HepG2 (cell line): ENCODE data around the gene SLC48A1. TPM values are rescaled to one million over a fixed set of nuclear protein-coding genes. Genes with fewer than 3 reads are reported as not detected.

Experiments used
- ASH2L ChIP-seq: fragments of 300-600, 200-600 bp; sonication (generic); IDR thresholded peaks from 2 replicates; pipeline ENCODE4 v1.7.0; 2017; ENCODE audit warnings: low read depth, mild to moderate bottlenecking, moderate library complexity, mixed read lengths, low read length; ENCODE audit not compliant: insufficient read length
- ATF6 ChIP-seq: sonication (generic); formaldehyde crosslinking; conservative IDR thresholded peaks from 2 replicates; pipeline ENCODE4 v1.4.0; 2020; ENCODE audit warnings: missing genetic modification reagents
- KLF6 ChIP-seq: IDR thresholded peaks from 2 replicates; pipeline ENCODE4 v1.8.0; 2016; ENCODE audit warnings: missing biosample characterization, missing genetic modification reagents
- LRRFIP1 ChIP-seq: sonication (generic); formaldehyde crosslinking; conservative IDR thresholded peaks from 2 replicates; pipeline ENCODE4 v1.4.0; 2020; ENCODE audit warnings: missing genetic modification reagents
- POLR2A ChIP-seq, 2 experiments: IDR thresholded peaks; 2 replicates each; pipeline ENCODE4 v1.6.1; 2011; ENCODE audit warnings: low read depth in 2 of 2, low read length in 2 of 2, mild to moderate bottlenecking in 1 of 2, moderate library complexity in 1 of 2; ENCODE audit not compliant: insufficient read depth in 1 of 2
- STAG1 ChIP-seq: sonication (generic); formaldehyde crosslinking; IDR thresholded peaks from 2 replicates; pipeline ENCODE4 v1.4.0; 2020; ENCODE audit warnings: missing genetic modification reagents
- ZNF280D ChIP-seq: sonication (generic); formaldehyde crosslinking; IDR thresholded peaks from 2 replicates; pipeline ENCODE4 v1.5.1; 2020; ENCODE audit warnings: mild to moderate bottlenecking, missing genetic modification reagents
- ZNF333 ChIP-seq: sonication (generic); formaldehyde crosslinking; IDR thresholded peaks from 2 replicates; pipeline ENCODE4 v1.4.0; 2020; ENCODE audit warnings: mild to moderate bottlenecking, missing genetic modification reagents, borderline replicate concordance
- ZNF350 ChIP-seq: sonication (generic); formaldehyde crosslinking; IDR thresholded peaks from 2 replicates; pipeline ENCODE4 v1.4.0; 2020; ENCODE audit warnings: mild to moderate bottlenecking, low read depth, missing genetic modification reagents, borderline replicate concordance
- ZNF570 ChIP-seq: sonication (generic); formaldehyde crosslinking; IDR thresholded peaks from 2 replicates; pipeline ENCODE4 v1.4.0; 2020; ENCODE audit warnings: mild to moderate bottlenecking, missing genetic modification reagents, borderline replicate concordance
- ZSCAN9 ChIP-seq: IDR thresholded peaks from 2 replicates; pipeline ENCODE4 v1.6.1; 2016; ENCODE audit warnings: borderline replicate concordance
- polyA plus RNA-seq, 8 experiments: library from polyadenylated mRNA; depleted of rRNA in 3 of 8; stranded (reverse) in 7 of 8; unstranded in 1 of 8; fragments of >200 nt; fragmentation: Illumina TruSeq in 4 of 8; extraction: Trizol in 4 of 8; gene quantifications; 2 replicates each; pipeline versions ENCODE4 v1.2.1 to v1.2.3, GENCODE V29; 2011 to 2016; ENCODE audit warnings: low read depth in 4 of 8, missing spikeins in 1 of 8, mixed read lengths in 1 of 8; ENCODE audit not compliant: insufficient read depth in 1 of 8
- total RNA-seq, 5 experiments: library from RNA; depleted of rRNA; stranded (reverse); fragments of >200 nt; fragmentation: Illumina TruSeq; extraction: Trizol; gene quantifications; 2 replicates each; pipeline ENCODE4 v1.2.3, GENCODE V29; 2016; ENCODE audit warnings: low read depth in 1 of 5
- TF ChIP-seq, protein P1 (sequence below): sonication (generic); formaldehyde crosslinking; IDR thresholded peaks from 2 replicates; pipeline ENCODE4 v1.4.0; 2020; ENCODE audit warnings: missing genetic modification reagents
- TF ChIP-seq, protein P2 (sequence below): sonication (generic); formaldehyde crosslinking; IDR thresholded peaks from 2 replicates; pipeline ENCODE4 v1.4.0; 2020; ENCODE audit warnings: missing genetic modification reagents
- TF ChIP-seq, protein P3 (sequence below): sonication (generic); formaldehyde crosslinking; IDR thresholded peaks from 2 replicates; pipeline ENCODE4 v1.8.0; 2022; ENCODE audit warnings: mild to moderate bottlenecking, missing genetic modification reagents

Gene SLC48A1
- total and polyA plus RNA-seq, 2 of the 13 experiments (the other 11 are each of a cell fraction or from before 2014, with no cell fraction given): 2.2 to 3.7 TPM

GRCh38 chr12:47773858-47774580, 981 bp downstream of the SLC48A1 start (continued):
- TF ChIP-seq, protein P1, sequence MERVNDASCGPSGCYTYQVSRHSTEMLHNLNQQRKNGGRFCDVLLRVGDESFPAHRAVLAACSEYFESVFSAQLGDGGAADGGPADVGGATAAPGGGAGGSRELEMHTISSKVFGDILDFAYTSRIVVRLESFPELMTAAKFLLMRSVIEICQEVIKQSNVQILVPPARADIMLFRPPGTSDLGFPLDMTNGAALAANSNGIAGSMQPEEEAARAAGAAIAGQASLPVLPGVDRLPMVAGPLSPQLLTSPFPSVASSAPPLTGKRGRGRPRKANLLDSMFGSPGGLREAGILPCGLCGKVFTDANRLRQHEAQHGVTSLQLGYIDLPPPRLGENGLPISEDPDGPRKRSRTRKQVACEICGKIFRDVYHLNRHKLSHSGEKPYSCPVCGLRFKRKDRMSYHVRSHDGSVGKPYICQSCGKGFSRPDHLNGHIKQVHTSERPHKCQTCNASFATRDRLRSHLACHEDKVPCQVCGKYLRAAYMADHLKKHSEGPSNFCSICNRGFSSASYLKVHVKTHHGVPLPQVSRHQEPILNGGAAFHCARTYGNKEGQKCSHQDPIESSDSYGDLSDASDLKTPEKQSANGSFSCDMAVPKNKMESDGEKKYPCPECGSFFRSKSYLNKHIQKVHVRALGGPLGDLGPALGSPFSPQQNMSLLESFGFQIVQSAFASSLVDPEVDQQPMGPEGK: 0 out of 2 replicates have a peak, but pooled peaks have one; percentile 16
- TF ChIP-seq, protein P2, sequence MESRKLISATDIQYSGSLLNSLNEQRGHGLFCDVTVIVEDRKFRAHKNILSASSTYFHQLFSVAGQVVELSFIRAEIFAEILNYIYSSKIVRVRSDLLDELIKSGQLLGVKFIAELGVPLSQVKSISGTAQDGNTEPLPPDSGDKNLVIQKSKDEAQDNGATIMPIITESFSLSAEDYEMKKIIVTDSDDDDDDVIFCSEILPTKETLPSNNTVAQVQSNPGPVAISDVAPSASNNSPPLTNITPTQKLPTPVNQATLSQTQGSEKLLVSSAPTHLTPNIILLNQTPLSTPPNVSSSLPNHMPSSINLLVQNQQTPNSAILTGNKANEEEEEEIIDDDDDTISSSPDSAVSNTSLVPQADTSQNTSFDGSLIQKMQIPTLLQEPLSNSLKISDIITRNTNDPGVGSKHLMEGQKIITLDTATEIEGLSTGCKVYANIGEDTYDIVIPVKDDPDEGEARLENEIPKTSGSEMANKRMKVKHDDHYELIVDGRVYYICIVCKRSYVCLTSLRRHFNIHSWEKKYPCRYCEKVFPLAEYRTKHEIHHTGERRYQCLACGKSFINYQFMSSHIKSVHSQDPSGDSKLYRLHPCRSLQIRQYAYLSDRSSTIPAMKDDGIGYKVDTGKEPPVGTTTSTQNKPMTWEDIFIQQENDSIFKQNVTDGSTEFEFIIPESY: no peak
- TF ChIP-seq STAG1 (CRISPR knock-in tag) (no peak), ZNF350 (CRISPR knock-in tag) (no peak), ATF6 (no peak), ZSCAN9 (CRISPR knock-in tag) (no peak), POLR2A (IDR thresholded peaks at IDR 0.05; ENCODE audit: insufficient read depth in 1 of 2, low read depth in 2 of 2, low read length in 2 of 2) (no peak), ASH2L (no peak), LRRFIP1 (no peak), ZNF280D (CRISPR knock-in tag) (no peak), ZNF570 (CRISPR knock-in tag) (no peak), KLF6 (CRISPR knock-in tag) (no peak), ZNF333 (CRISPR knock-in tag) (no peak)
- TF ChIP-seq, protein P3, sequence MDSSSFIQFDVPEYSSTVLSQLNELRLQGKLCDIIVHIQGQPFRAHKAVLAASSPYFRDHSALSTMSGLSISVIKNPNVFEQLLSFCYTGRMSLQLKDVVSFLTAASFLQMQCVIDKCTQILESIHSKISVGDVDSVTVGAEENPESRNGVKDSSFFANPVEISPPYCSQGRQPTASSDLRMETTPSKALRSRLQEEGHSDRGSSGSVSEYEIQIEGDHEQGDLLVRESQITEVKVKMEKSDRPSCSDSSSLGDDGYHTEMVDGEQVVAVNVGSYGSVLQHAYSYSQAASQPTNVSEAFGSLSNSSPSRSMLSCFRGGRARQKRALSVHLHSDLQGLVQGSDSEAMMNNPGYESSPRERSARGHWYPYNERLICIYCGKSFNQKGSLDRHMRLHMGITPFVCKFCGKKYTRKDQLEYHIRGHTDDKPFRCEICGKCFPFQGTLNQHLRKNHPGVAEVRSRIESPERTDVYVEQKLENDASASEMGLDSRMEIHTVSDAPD: no peak
